ENCODE data around the gene EDAR. TPM values are rescaled to one million over a fixed set of nuclear protein-coding genes. Genes with fewer than 3 reads are reported as not detected.

Gene EDAR
- total and polyA plus RNA-seq, 5 experiments from 2014 or later = 2.8 to 11.8 (median 10.5) TPM

GRCh38 chr2:108935271-108935741 is 53.7 kb downstream of the EDAR start:
- POLR2A ChIA-PET = interaction anchor here (1.4 kb wide), 1 partner anchor 96 kb away, joined by 3 read pairs; no protein-coding TSS in a partner anchor
- Mint-ChIP-seq H3K27ac (peak overlapping the region in 6 of 10 donors; percentile 16 to 75 (median 50)), H3K36me3 (peaks cover 0 to 1% (median 0%) of the 10 kb centered on the region in 3 donors), H3K27me3 (no peaks in the 10 kb centered on the region), H3K9me3 (no peaks in the 10 kb centered on the region), H3K4me1 (peaks cover 12 to 69% (median 46%) of the 10 kb centered on the region in 4 donors), H3K4me3 (no peak overlapping the region)
- ATAC-seq = no peak
- DNase-seq = no peak

GRCh38 chr2:108934583-108935245 is 54.3 kb downstream of the EDAR start:
- peaks cover 12 to 66% (median 46%) of the 10 kb centered on the region in 4 donors for H3K4me1 Mint-ChIP-seq
- DNase-seq (no peak), ATAC-seq (no peak)
- peaks cover 0 to 5% (median 0%) of the 10 kb centered on the region in 3 donors for H3K36me3 Mint-ChIP-seq
- no peaks in the 10 kb centered on the region for H3K27me3 Mint-ChIP-seq
- H3K9me3 Mint-ChIP-seq = no peaks in the 10 kb centered on the region
- H3K4me3 Mint-ChIP-seq = no peak overlapping the region
- peak overlapping the region in 5 of 10 donors; percentile 21 to 74 (median 33) for H3K27ac Mint-ChIP-seq
- POLR2A ChIA-PET = no interaction called here

GRCh38 chr2:108934151-108934550 is 54.9 kb downstream of the EDAR start:
- ATAC-seq = no peak
- POLR2A ChIA-PET = no interaction called here
- H3K4me1 Mint-ChIP-seq = peaks cover 12 to 60% (median 43%) of the 10 kb centered on the region in 4 donors

GRCh38 chr2:108933691-108934117 is 55.3 kb downstream of the EDAR start:
- Mint-ChIP-seq H3K27ac (peak overlapping the region in 4 of 10 donors; percentile 24 to 81 (median 69)), H3K4me1 (peaks cover 12 to 56% (median 41%) of the 10 kb centered on the region in 4 donors), H3K36me3 (peaks cover 0 to 7% (median 0%) of the 10 kb centered on the region in 3 donors), H3K4me3 (no peak overlapping the region), H3K27me3 (no peaks in the 10 kb centered on the region), H3K9me3 (no peaks in the 10 kb centered on the region)
- DNase-seq (no peak), ATAC-seq (no peak)
- POLR2A ChIA-PET = no interaction called here

More at GRCh38 chr2:108934151-108934550, 54.9 kb downstream of the EDAR start:
- DNase-seq = no peak
- no peaks in the 10 kb centered on the region for H3K27me3 Mint-ChIP-seq
- peaks cover 0 to 7% (median 0%) of the 10 kb centered on the region in 3 donors for H3K36me3 Mint-ChIP-seq
- H3K9me3 Mint-ChIP-seq = no peaks in the 10 kb centered on the region
- H3K4me3 Mint-ChIP-seq = no peak overlapping the region
- peak overlapping the region in 2 of 10 donors; percentile 2 to 33 for H3K27ac Mint-ChIP-seq

GRCh38 chr2:108932736-108933332 is 56.2 kb downstream of the EDAR start:
- DNase-seq (no peak), ATAC-seq (no peak)
- Mint-ChIP-seq H3K4me1 (peaks cover 11 to 59% (median 41%) of the 10 kb centered on the region in 4 donors), H3K9me3 (no peaks in the 10 kb centered on the region), H3K27me3 (no peaks in the 10 kb centered on the region), H3K27ac (peak overlapping the region in 6 of 10 donors; percentile 34 to 81 (median 69)), H3K4me3 (no peak overlapping the region), H3K36me3 (peaks cover 0 to 12% (median 0%) of the 10 kb centered on the region in 3 donors)
- POLR2A ChIA-PET = no interaction called here

GRCh38 chr2:108931372-108931771 is 57.6 kb downstream of the EDAR start:
- no peak for ATAC-seq
- H3K27ac Mint-ChIP-seq = peak overlapping the region in 5 of 10 donors; percentile 19 to 87 (median 74)
- peaks cover 0 to 18% (median 0%) of the 10 kb centered on the region in 3 donors for H3K36me3 Mint-ChIP-seq
- no peaks in the 10 kb centered on the region for H3K27me3 Mint-ChIP-seq
- no peaks in the 10 kb centered on the region for H3K9me3 Mint-ChIP-seq
- H3K4me3 Mint-ChIP-seq = no peak overlapping the region
- DNase-seq = no peak
- POLR2A ChIA-PET = interaction anchor here (0.9 to 1.4 kb wide), 3 partner anchors 27 to 50 kb away, joined by 3 to 4 read pairs (median 4); no protein-coding TSS in a partner anchor
- peaks cover 7 to 52% (median 33%) of the 10 kb centered on the region in 4 donors for H3K4me1 Mint-ChIP-seq

- Mint-ChIP-seq H3K4me3 (no peak overlapping the region), H3K27me3 (no peaks in the 10 kb centered on the region), H3K9me3 (no peaks in the 10 kb centered on the region), H3K27ac (peak overlapping the region in 4 of 10 donors; percentile 35 to 87 (median 67)), H3K4me1 (peaks cover 7 to 39% (median 25%) of the 10 kb centered on the region in 4 donors), H3K36me3 (peaks cover 0 to 28% (median 3%) of the 10 kb centered on the region in 3 donors)
- no peak for ATAC-seq
- POLR2A ChIA-PET = interaction anchor here (1.0 kb wide), 1 partner anchor 69 kb away, joined by 4 read pairs; no protein-coding TSS in a partner anchor
- DNase-seq = peak in 1 of 10 donors; percentile 45
These were observed 59.1 kb downstream of the EDAR start for GRCh38 chr2:108929807-108930425.

GRCh38 chr2:108928660-108929377 is 60.2 kb downstream of the EDAR start:
- Mint-ChIP-seq H3K9me3 (no peaks in the 10 kb centered on the region), H3K36me3 (peaks cover 0 to 34% (median 3%) of the 10 kb centered on the region in 3 donors), H3K27ac (peak overlapping the region in 3 of 10 donors; percentile 2 to 61 (median 10)), H3K27me3 (no peaks in the 10 kb centered on the region), H3K4me3 (no peak overlapping the region), H3K4me1 (peaks cover 7 to 37% (median 23%) of the 10 kb centered on the region in 4 donors)
- DNase-seq (peak in 1 of 10 donors; percentile 23), ATAC-seq (no peak)
- POLR2A ChIA-PET = interaction anchor here (0.7 to 1.7 kb wide), 4 partner anchors 29 to 103 kb away, joined by 3 to 6 read pairs (median 4); no protein-coding TSS in a partner anchor

GRCh38 chr2:108927936-108928659 is 60.9 kb downstream of the EDAR start:
- DNase-seq (peak in 9 of 10 donors; percentile 5 to 72 (median 42)), ATAC-seq (peak; percentile 61 to 76)
- Mint-ChIP-seq H3K27ac (peak overlapping the region in 5 of 10 donors; percentile 1 to 72 (median 20)), H3K4me1 (peaks cover 7 to 30% (median 19%) of the 10 kb centered on the region in 4 donors), H3K27me3 (no peaks in the 10 kb centered on the region), H3K36me3 (peaks cover 1 to 38% (median 5%) of the 10 kb centered on the region in 3 donors), H3K4me3 (no peak overlapping the region), H3K9me3 (no peaks in the 10 kb centered on the region)
- POLR2A ChIA-PET = interaction anchor here (0.7 to 1.7 kb wide), 6 partner anchors 30 to 104 kb away, joined by 3 to 6 read pairs (median 4); partner anchors contain the start of gene EDAR

GRCh38 chr2:108927405-108927804 is 61.6 kb downstream of the EDAR start:
- ATAC-seq (no peak), DNase-seq (peak in 1 of 10 donors; percentile 47)
- Mint-ChIP-seq H3K4me1 (peaks cover 7 to 26% (median 17%) of the 10 kb centered on the region in 4 donors), H3K9me3 (no peaks in the 10 kb centered on the region), H3K27ac (no peak overlapping the region), H3K27me3 (no peaks in the 10 kb centered on the region), H3K4me3 (no peak overlapping the region), H3K36me3 (peaks cover 4 to 45% (median 10%) of the 10 kb centered on the region in 3 donors)
- POLR2A ChIA-PET = interaction anchor here (0.7 to 1.7 kb wide), 3 partner anchors 31 to 104 kb away, joined by 3 to 6 read pairs (median 6); partner anchors contain the start of gene EDAR
